Uterus (tissue), 4 donors: ENCODE measurements around the gene FRA10AC1. TPM values are rescaled to one million over a fixed set of nuclear protein-coding genes. Genes with fewer than 3 reads are reported as not detected.

Experiments used
- DNase-seq, 2 donors: peaks; one replicate each; pipeline ENCODE4 v3.0.0-alpha.2; 2019 to 2020
- H3K27ac ChIP-seq, 2 donors: fragments of 200-600 bp; sonication (generic); 1 replicate in 1 of 2; 2 replicates in 1 of 2; pipeline ENCODE4 v1.5.1; 2016 to 2018
- H3K27me3 ChIP-seq, 2 donors: fragments of 200-600 bp; sonication (generic); one replicate each; pipeline ENCODE4 v1.5.1; 2018 to 2019; ENCODE audit warnings: control low read depth in 1 of 2
- H3K36me3 ChIP-seq, 2 donors: fragments of 200-600 bp; sonication (generic); one replicate each; pipeline ENCODE4 v1.5.1; 2019; ENCODE audit warnings: control low read depth in 1 of 2
- H3K4me1 ChIP-seq, 2 donors: fragments of 200-600 bp; sonication (generic); one replicate each; pipeline ENCODE4 v1.5.1; 2018 to 2019; ENCODE audit warnings: control low read depth in 1 of 2
- H3K4me3 ChIP-seq, 2 donors: fragments of 200-600 bp; sonication (generic); 1 replicate in 1 of 2; 2 replicates in 1 of 2; pipeline ENCODE4 v1.5.1; 2018 to 2019; ENCODE audit warnings: mild to moderate bottlenecking in 1 of 2
- H3K9me3 ChIP-seq, 2 donors: fragments of 200-600 bp; sonication (generic); one replicate each; pipeline ENCODE4 v1.5.1; 2019; ENCODE audit warnings: control low read depth in 1 of 2
- CTCF ChIP-seq, 4 experiments: fragments of 200-600 bp in 2 of 4; fragments of 450-650 bp in 2 of 4; sonication (generic) in 2 of 4; IDR thresholded peaks; one replicate each; pipeline ENCODE4 v1.5.1; 2016 to 2019; ENCODE audit warnings: antibody characterized with exemption in 4 of 4, mild to moderate bottlenecking in 2 of 4, moderate library complexity in 1 of 4
- POLR2A ChIP-seq, 2 donors: fragments of 450-650 bp; IDR thresholded peaks; one replicate each; pipeline ENCODE4 v1.6.1; 2016; ENCODE audit warnings: antibody characterized with exemption in 2 of 2, mild to moderate bottlenecking in 1 of 2, moderate library complexity in 1 of 2
- intact Hi-C: fragments of 100-400 bp; cut with DNase I; formaldehyde crosslinking; loops from one replicate; pipeline ENCODE4 v1.15.1; 2023; ENCODE audit warnings: low total_unique reads
- total RNA-seq, 4 donors: library from RNA; depleted of rRNA in 3 of 4; stranded (reverse); fragments of >200 nt in 3 of 4; gene quantifications; one replicate each; pipeline versions ENCODE4 v1.1.0 to v1.2.4, GENCODE V29; 2014 to 2023
- donor health status: DM: yes; HTN: yes; CAD: no.

Gene FRA10AC1
- total RNA-seq, 4 donors from 2014 or later, result 5.4 to 40.5 (median 17.6) TPM

DNA sequence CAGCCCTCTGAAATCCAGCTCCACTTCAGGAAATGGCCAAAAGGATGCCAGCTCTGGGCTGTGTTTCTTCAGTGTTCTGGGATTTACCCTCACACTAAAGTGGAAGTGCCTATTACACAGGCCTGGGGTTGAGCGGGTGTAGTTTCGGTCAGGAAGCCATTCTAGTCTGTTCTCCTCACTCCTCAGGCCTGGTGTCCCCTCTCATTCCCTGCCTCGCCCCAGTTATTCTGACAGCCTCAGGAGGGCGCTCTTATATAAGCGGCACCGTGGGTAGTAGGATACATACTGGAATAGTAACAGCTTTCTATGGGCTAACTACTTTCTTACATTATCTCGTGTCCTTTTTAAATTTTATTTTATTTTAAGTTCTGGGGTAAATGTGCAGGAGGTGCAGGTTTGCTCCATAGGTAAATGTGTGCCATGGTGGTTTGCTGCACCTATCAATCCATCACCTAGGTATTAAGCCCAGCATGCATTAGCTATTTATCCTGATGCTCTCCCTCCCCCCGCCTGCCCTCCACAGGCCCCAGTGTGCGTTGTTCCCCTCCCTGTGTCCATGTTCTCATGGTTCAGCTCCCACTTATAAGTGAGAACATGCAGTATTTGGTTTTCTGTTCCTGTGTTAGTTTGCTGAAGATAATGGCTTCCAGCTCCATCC, 43.1 kb upstream of the FRA10AC1 start:
- Histone ChIP-seq H3K9me3 (no peaks in the 10 kb centered on the region), H3K36me3 (no peaks in the 10 kb centered on the region), H3K4me1 (no peaks in the 10 kb centered on the region), H3K4me3 (no peak overlapping the region), H3K27me3 (no peaks in the 10 kb centered on the region), H3K27ac (no peak overlapping the region)
- intact Hi-C loops, result no loop called here
- TF ChIP-seq POLR2A (IDR thresholded peaks at IDR 0.05) (no peak), CTCF (IDR thresholded peaks at IDR 0.05) (no peak)
- DNase-seq, result no peak

- intact Hi-C loops, result no loop called here
- H3K4me1 ChIP-seq, result no peaks in the 10 kb centered on the region
- no peaks in the 10 kb centered on the region for H3K9me3 ChIP-seq
- no peak for TF ChIP-seq CTCF (IDR thresholded peaks at IDR 0.05)
- TF ChIP-seq POLR2A (IDR thresholded peaks at IDR 0.05), result no peak
- H3K36me3 ChIP-seq, result no peaks in the 10 kb centered on the region
- H3K27ac ChIP-seq, result no peak overlapping the region
- no peak overlapping the region for H3K4me3 ChIP-seq
- no peaks in the 10 kb centered on the region for H3K27me3 ChIP-seq
- no peak for DNase-seq
Observed at GRCh38 chr10:93742633-93743349, 40.4 kb upstream of the FRA10AC1 start.

GRCh38 chr10:93741367-93741766, 39.0 kb upstream of the FRA10AC1 start:
- Histone ChIP-seq H3K4me3 (no peak overlapping the region), H3K27me3 (no peaks in the 10 kb centered on the region), H3K4me1 (no peaks in the 10 kb centered on the region), H3K36me3 (no peaks in the 10 kb centered on the region), H3K9me3 (no peaks in the 10 kb centered on the region), H3K27ac (no peak overlapping the region)
- DNase-seq, result no peak
- intact Hi-C loops, result no loop called here
- TF ChIP-seq CTCF (IDR thresholded peaks at IDR 0.05), result no peak
- no peak for TF ChIP-seq POLR2A (IDR thresholded peaks at IDR 0.05)

DNA sequence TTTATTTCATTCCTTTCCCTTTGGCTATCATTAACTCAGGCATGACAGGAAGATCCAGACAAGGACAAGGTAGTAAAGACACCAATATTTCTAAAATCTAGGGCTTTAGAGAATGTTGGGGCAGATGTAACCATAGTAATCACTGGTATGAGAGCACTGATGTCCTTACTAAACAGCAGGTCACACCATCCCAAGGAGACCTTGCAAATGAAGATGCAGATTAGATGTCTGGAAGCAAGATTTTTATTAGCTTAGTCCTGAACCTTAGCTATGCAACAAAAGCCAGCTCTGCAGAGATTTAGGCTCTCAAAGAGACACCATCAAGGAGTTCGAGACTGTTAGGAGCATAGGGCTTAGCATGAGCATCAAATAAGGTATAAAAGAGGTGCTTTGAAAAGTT, 23.6 kb upstream of the FRA10AC1 start:
- DNase-seq, result no peak
- no peaks in the 10 kb centered on the region for H3K27me3 ChIP-seq
- no peaks in the 10 kb centered on the region for H3K9me3 ChIP-seq
- H3K4me3 ChIP-seq, result no peak overlapping the region
- H3K27ac ChIP-seq, result no peak overlapping the region
- no peak for TF ChIP-seq POLR2A (IDR thresholded peaks at IDR 0.05)
- no peak for TF ChIP-seq CTCF (IDR thresholded peaks at IDR 0.05)
- intact Hi-C loops, result no loop called here
- no peaks in the 10 kb centered on the region for H3K36me3 ChIP-seq
- no peaks in the 10 kb centered on the region for H3K4me1 ChIP-seq

- H3K9me3 ChIP-seq, result no peaks in the 10 kb centered on the region
- intact Hi-C loops, result no loop called here
- DNase-seq, result no peak
- TF ChIP-seq CTCF (IDR thresholded peaks at IDR 0.05) (no peak), POLR2A (IDR thresholded peaks at IDR 0.05) (no peak)
- no peak overlapping the region for H3K27ac ChIP-seq
- H3K27me3 ChIP-seq, result no peaks in the 10 kb centered on the region
- no peaks in the 10 kb centered on the region for H3K36me3 ChIP-seq
- H3K4me3 ChIP-seq, result no peak overlapping the region
- H3K4me1 ChIP-seq, result no peaks in the 10 kb centered on the region
Observed at GRCh38 chr10:93723153-93723552, 20.8 kb upstream of the FRA10AC1 start.
